DMS153 treated with DMSO at 0.1 percent for 48 hours (cell line): Measurements from ENCODE around the gene CA5B.
A peak's percentile ranks its signal among the peaks of the same experiment; 100 is the strongest.
"Not testable (repeated sequence)": the region's sequence is repeated elsewhere in the genome, so short reads cannot be mapped to it uniquely, and the experiment has no call there.

Source experiments
- DNase-seq: peaks from one replicate; lab custom pipeline; 2025; ENCODE audit not compliant: unreplicated experiment; lab: John Stamatoyannopoulos, UW

The CA5B gene, protein sequence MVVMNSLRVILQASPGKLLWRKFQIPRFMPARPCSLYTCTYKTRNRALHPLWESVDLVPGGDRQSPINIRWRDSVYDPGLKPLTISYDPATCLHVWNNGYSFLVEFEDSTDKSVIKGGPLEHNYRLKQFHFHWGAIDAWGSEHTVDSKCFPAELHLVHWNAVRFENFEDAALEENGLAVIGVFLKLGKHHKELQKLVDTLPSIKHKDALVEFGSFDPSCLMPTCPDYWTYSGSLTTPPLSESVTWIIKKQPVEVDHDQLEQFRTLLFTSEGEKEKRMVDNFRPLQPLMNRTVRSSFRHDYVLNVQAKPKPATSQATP

GRCh38 chrX:15737959-15738902 is at the start of gene CA5B:
CA5B (plus strand) TSS chrX:15738270; CDS start chrX:15750024, 11,754 bp downstream.
- peak; percentile 72 for DNase-seq

DNA sequence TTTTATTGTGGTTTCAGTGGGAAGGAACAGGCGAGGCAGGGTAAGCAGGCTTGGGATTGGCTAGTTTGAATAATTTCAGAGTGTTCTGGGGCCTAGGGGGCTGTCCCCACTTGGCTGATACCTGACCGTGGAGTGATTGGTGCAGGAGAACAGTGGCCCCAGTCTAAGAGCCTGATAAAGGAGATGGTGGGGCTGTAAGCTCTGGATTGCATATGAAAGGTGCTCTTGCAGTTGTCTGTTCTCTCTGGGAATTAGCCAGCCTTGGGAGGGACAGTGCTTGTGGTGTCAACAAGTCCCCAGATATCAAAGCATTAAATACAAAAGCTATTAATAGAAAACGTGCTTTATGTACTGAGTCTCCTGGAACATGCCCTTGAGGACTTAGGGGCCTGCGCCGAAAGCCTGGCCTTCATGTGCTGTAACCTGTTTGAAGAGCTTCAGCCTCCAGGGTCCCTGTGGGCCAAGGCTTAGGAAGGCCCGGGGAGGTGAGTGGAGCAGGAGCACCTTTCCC is 43.1 kb upstream of the CA5B start:
- DNase-seq: no peak

- no peak for DNase-seq
Observed at GRCh38 chrX:15696516-15696915, 41.6 kb upstream of the CA5B start.

GRCh38 chrX:15702488-15703371 is 35.3 kb upstream of the CA5B start:
- no peak for DNase-seq

- DNase-seq: not testable (repeated sequence)
Observed at GRCh38 chrX:15703809-15704208, 34.3 kb upstream of the CA5B start.

DNA sequence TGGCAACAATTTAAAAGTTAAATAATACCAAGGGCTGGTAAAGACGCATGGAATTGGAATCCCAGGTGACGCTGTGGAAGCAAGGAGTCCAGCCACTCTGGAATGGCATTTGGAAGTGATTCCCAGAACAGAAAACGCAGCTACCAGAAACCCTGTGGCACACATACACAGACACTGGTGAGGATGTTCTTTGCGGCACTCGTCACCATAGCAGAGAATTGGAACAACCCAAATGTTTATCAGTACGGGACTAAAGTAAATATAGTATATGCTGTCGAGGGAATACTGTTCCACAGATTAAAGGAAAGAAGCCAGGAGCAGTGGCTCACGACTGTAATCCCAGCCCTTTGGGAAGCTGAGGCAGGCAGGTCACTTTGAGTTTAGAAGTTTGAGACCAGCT is 33.8 kb upstream of the CA5B start:
- not testable (repeated sequence) for DNase-seq

DNA sequence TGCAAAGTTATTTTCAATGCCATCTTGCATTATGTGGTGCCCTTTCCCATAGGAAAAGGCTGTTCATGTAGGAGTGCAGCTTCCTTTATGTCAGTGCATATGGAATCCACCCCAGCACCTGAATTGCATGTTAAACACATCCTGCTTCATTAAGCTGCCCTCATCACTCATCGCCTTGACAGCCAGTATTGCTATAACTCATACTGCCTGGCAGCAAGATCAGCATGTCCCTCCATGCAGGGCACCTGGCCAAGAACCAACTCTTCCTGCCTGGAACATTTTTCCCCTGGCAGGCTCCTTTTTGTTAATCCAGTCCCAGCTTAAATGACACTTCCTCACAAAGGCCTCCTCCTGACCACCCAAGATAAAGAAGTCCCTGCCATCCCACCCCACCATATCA is 23.5 kb upstream of the CA5B start:
- peak; percentile 5 for DNase-seq

DNA sequence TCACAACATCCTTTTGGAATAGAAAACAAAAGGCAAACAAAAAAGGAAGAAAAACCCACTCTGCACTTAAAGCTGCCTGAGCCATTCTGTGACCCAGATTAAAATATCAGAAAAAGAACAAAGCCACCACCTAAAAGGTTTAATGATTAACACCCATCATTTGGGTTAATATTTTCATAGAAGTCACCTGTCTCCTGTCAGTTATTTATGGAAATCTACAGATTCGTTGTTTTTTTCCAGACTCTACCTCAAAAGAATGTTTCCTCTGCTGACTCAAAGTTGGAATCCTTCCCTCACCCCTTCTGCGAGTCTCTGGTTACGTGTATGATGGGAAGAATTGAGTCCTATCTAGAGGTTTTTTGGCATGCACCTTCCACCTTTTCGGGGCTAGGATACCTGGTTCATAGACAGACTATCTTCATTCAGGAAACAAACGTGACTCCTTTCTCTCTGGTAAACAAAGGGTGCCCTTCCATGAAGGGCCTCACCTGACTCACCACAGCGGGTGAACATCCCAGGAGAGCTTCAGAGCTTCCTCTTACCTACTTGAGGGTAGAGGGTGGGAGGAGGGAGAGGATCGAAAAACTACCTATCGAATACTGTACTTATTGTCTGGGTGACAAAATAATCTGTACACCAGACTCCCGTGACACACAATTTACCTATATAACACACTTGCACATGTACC is 19.6 kb upstream of the CA5B start:
- DNase-seq: no peak

- DNase-seq: no peak
Observed at GRCh38 chrX:15719324-15719968, 18.6 kb upstream of the CA5B start.

DNA sequence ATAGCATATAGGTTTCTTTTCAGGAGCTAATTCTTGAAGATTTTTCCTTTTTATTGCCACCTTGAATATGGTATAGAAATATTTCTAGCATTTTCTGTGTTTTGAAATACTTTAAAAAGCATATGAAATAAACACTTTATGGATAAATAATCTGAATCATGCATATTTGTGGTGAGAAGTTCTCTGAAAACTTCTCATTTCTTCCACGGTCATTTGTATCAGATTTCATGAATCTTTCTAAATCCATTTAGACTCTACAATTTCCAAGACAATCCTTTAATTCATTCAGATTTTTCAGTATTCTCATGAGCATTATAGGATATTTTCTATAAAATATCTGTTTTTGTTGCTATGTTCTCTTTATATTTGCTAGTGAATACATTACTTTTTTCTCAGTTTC is 16.2 kb upstream of the CA5B start:
- no peak for DNase-seq

DNA sequence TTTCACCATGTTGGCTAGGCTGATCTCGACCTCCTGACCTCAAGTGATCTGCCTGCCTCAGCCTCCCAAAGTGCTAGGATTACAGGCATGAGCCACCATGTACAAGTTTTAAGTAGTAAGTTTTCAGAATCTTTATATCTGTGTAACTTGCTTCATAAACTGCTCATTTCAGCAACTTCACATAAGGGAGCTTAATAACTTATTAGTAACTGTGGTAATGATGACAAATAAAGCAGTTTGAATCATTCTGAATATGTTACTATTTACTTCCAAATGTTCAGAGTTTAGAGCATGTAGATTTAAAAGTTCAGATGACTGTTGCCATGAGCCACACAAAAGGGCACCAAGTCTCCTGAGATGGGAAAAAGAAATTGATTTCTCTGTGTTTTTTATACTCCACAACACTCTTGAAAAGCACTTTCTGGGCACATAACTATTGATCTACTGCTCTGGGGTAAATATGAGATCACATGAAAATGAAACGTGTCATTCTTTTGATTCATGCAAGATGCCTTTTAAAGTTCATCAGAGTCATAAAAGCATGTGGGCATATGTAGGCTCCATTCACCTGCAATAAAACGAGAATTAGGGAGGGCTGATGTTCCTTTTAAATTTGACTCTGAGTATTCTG is 14.1 kb upstream of the CA5B start:
- DNase-seq: no peak

DNA sequence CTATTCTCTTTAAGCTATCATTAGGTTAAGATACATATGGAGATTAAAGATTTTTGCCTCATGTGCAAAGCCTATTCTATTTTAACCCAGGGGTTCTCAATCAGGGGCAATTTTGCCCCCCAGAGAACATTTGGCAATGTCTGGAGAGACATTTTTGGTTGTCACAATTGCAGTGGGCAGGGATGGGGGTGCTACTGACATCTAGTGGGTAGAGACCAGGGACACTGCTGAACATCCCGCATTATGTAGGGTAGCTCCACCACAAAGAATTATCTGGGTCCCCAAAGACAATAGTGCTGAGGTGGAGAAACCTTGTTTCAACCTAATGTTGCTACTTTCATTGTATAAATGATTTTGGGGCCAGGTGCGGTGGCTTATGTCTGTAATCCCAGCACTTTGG is 13.2 kb upstream of the CA5B start:
- DNase-seq: no peak

DNA sequence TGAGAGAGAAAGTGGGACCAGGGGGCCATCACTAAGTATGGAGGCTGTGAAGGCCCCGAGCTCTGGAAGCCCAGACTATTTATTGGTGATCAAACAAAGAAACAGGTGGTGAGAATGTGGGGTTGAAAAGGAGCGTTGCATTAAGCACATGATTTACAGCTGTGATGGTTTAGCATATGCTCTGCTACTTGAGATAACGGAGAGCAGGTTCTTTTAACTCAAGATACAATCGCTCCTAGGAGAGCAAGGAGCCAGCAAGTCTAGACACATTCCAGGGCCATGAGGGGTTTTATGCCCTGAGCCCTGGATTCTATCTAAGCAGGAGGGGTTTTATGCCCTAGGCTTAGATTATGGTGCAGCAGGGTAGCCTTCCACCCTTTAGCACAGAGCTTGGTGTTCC is 6.7 kb upstream of the CA5B start:
- DNase-seq: not testable (repeated sequence)

DNA sequence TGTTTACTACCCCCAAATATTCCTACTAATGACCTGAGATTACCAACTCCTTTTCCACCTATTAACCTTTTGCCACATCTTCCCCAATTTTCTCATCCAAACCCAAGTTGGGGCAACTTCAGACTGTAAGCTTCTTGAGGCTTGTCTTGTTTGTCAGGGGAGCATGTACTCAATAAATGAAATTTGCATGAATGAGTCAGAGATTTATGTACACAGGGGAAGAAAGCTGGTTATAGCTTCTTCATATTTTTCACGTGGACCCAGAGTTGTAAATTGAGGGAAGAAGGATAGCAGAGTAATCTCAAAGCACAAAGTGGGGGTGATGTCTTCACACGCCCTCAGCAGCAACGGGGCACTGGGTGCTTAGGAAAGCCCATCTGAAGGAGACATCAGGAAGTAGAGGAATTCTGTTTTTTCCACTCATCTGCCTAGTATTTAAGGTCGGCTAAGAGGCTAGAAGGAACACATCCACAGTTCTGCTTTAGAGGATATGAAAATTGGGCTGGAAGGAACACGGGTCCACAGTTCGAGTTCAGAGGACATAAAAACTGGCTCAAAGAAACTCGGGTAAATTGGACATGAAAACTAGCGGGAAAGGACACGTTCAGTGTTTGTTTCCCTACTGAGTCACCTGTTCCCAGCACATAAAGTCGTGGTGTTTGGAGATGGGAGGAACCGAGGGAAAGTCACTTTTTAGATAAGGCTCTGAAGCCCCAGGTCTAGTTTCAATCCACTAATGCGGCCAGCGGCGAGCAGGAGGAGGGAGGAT is 696 bp upstream of the CA5B start:
- no peak for DNase-seq

DNA sequence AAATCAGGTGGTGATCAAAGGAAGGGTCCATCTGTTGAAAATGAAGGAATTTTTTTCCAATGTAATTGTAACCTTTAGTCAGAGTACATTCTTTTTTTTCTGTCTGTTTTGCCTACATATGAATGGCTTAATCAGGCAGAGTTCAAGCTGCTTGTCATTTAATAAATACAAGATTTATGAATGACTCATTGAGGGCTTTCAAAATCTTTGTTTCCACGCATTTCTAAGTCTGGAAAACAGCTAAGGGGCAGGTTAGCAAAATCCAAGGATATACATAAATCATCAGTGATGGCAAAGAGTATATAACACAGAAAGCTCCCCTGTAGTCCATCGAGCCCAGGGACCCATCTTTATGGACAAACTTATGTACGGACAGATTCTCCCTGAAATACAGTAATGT is 1.8 kb downstream of the CA5B start:
- no peak for DNase-seq

DNA sequence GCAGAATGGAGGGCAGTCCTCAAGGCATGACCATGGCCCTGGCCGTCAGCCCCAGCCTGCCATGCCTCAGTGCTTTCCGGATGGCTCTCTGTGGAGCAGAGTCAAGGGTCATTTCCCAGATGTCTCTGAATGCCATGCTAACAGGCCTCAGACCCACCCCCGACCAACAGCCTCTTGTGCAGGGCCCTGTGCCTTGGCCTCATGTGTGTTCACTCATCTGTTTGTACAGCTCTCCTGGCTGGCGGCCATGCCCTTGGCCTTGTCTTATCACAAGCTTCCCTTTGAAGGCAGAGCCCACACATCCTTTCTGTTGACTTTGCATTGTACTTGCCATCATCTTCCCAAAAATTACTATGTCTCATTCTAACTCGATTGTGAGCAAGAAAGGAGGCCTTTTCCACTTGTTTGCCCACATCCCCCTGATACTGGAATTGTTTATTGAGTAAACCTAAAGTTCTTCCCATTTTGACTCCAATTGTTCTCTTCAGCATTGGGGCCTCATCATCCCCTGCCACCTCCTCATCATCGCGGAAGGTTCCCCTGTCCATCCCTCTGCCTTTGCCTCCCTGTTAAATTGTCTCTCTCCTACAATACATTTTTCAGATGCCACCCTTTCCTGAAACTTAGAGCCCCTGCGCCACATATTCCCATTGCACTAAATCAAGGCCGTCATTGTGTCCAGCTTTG is 6.3 kb downstream of the CA5B start:
- DNase-seq: no peak

DNA sequence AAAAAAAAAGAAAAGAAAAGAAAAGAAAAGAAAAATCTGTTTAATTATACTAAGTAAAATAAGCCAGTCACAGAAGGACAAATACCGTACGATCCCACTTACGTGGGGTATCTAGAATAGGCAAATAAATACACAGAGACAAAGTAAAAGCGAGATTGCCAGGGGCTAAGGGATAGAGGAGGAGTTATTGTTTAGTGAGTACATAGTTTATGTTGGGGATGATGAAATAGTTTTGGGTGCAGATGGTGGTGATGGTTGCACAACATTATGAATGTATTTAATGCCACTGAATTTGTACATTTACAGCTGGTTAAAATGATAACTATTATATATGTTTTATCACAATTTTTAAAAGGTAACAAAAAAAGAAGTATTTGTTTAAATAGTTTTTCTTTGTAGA is 7.1 kb downstream of the CA5B start:
- no peak for DNase-seq

DNA sequence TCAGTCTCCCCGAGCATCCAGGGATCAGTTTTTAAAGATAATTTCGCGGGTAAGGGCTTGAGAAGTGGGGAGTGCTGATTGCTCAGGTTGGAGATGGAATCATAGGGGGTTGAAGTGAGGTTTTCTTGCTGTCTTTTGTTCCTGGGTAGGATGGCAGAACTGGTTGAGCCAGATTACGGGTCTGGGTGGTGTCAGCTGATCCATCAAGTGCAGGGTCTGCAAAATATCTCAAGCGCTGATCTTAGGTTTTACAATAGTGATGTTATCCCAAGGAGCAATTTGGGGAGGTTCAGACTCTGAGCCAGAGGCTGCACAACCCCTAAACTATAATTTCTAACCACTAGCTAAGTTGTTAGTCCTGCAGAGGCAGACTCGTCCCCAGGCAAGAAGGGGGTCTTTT is 8.6 kb downstream of the CA5B start:
- not testable (repeated sequence) for DNase-seq
